MM.1S (cell line): ENCODE results near the gene TMEM106C.

Experiments
- DNase-seq: peaks from one replicate; pipeline ENCODE4 v3.0.0-alpha.2; 2015
- H2AFZ ChIP-seq: fragments of 300-600 bp; sonication (generic); 2 replicates; pipeline ENCODE4 v1.6.0; 2016; ENCODE audit warnings: antibody characterized with exemption, low read length
- H3F3A ChIP-seq: fragments of 300-600 bp; sonication (generic); 2 replicates; pipeline ENCODE4 v1.6.1; 2016; ENCODE audit warnings: mild to moderate bottlenecking, antibody characterized with exemption, low read length, moderate library complexity, mixed read lengths; ENCODE audit not compliant: insufficient read depth
- H3K27ac ChIP-seq: fragments of 300-600 bp; sonication (generic); 2 replicates; pipeline ENCODE4 v1.5.1; 2016; ENCODE audit warnings: mild to moderate bottlenecking, low read length
- H3K27me3 ChIP-seq: fragments of 300-600 bp; sonication (generic); replicated peaks from 2 replicates; pipeline ENCODE4 v1.6.0; 2016; ENCODE audit warnings: low read length; ENCODE audit not compliant: insufficient read depth
- H3K36me3 ChIP-seq: fragments of 300-600 bp; sonication (generic); replicated peaks from 2 replicates; pipeline ENCODE4 v1.6.1; 2016; ENCODE audit warnings: mild to moderate bottlenecking, low read length, mixed read lengths; ENCODE audit not compliant: insufficient read depth
- H3K4me1 ChIP-seq: fragments of 300-600 bp; sonication (generic); 2 replicates; pipeline ENCODE4 v1.6.1; 2016; ENCODE audit warnings: low read length, mixed read lengths
- H3K4me2 ChIP-seq: fragments of 300-600 bp; sonication (generic); 2 replicates; pipeline ENCODE4 v1.6.0; 2016; ENCODE audit warnings: low read depth, low read length
- H3K4me3 ChIP-seq: fragments of 300-600 bp; sonication (generic); 2 replicates; pipeline ENCODE4 v1.5.1; 2016; ENCODE audit warnings: low read length, mixed read lengths
- H3K79me2 ChIP-seq: fragments of 300-600 bp; sonication (generic); 2 replicates; pipeline ENCODE4 v1.6.1; 2016; ENCODE audit warnings: mixed run types, low read length, mixed read lengths
- H3K9ac ChIP-seq: fragments of 300-600 bp; sonication (generic); 2 replicates; pipeline ENCODE4 v1.6.1; 2016; ENCODE audit warnings: low read length, mixed read lengths
- H3K9me2 ChIP-seq: fragments of 300-600 bp; sonication (generic); replicated peaks from 2 replicates; pipeline ENCODE4 v1.6.1; 2016; ENCODE audit warnings: mild to moderate bottlenecking, low read length, mixed read lengths; ENCODE audit not compliant: insufficient read depth
- H3K9me3 ChIP-seq: fragments of 300-600 bp; sonication (generic); replicated peaks from 2 replicates; pipeline ENCODE4 v1.6.1; 2016; ENCODE audit warnings: mild to moderate bottlenecking, low read length, mixed read lengths; ENCODE audit not compliant: insufficient read depth
- H4K20me1 ChIP-seq: fragments of 300-600 bp; sonication (generic); 2 replicates; pipeline ENCODE4 v1.6.1; 2016; ENCODE audit warnings: mild to moderate bottlenecking, low read length, moderate library complexity, mixed read lengths; ENCODE audit not compliant: insufficient read depth
- CTCF ChIP-seq: fragments of 300-600 bp; sonication (generic); IDR thresholded peaks from 2 replicates; pipeline ENCODE4 v1.5.1; 2016; ENCODE audit warnings: antibody characterized with exemption, low read length, mixed read lengths
- EZH2 ChIP-seq: fragments of 300-600 bp; sonication (generic); optimal IDR thresholded peaks from 2 replicates; pipeline ENCODE3; 2017; ENCODE audit warnings: low read depth, mild to moderate bottlenecking, antibody characterized with exemption, low read length, mixed read lengths
- EZH2phosphoT487 ChIP-seq: fragments of 300-600 bp; sonication (generic); IDR thresholded peaks from 2 replicates; pipeline ENCODE4 v1.6.1; 2018; ENCODE audit warnings: antibody characterized with exemption, low read length

Gene TMEM106C

GRCh38 chr12:47935184-47935583 lies 28.2 kb upstream of the TMEM106C start:
- TF ChIP-seq EZH2 (no peak), CTCF (no peak), EZH2phosphoT487 (no peak)
- Histone ChIP-seq H3K79me2 (no peaks in the 10 kb centered on the region), H3K9me2 (no peaks in the 10 kb centered on the region), H3K4me1 (no peaks in the 10 kb centered on the region), H2AFZ (no peak overlapping the region), H3K27me3 (no peaks in the 10 kb centered on the region), H3K27ac (no peak overlapping the region), H3F3A (no peaks in the 10 kb centered on the region), H4K20me1 (no peaks in the 10 kb centered on the region), H3K4me3 (no peak overlapping the region), H3K9ac (no peak overlapping the region), H3K4me2 (no peak overlapping the region), H3K36me3 (no peaks in the 10 kb centered on the region), H3K9me3 (no peaks in the 10 kb centered on the region)
- DNase-seq = no peak

- no peak for DNase-seq
- no peak overlapping the region for H3K27ac ChIP-seq
- H3K36me3 ChIP-seq = no peaks in the 10 kb centered on the region
- H3K27me3 ChIP-seq = no peaks in the 10 kb centered on the region
- H3F3A ChIP-seq = no peaks in the 10 kb centered on the region
- H4K20me1 ChIP-seq = no peaks in the 10 kb centered on the region
- H2AFZ ChIP-seq = no peak overlapping the region
- no peak overlapping the region for H3K9ac ChIP-seq
- no peak overlapping the region for H3K4me3 ChIP-seq
- H3K4me1 ChIP-seq = no peaks in the 10 kb centered on the region
- H3K79me2 ChIP-seq = no peaks in the 10 kb centered on the region
- no peak overlapping the region for H3K4me2 ChIP-seq
- H3K9me3 ChIP-seq = no peaks in the 10 kb centered on the region
- no peak for TF ChIP-seq EZH2
- no peak for TF ChIP-seq EZH2phosphoT487
- TF ChIP-seq CTCF = no peak
- H3K9me2 ChIP-seq = no peaks in the 10 kb centered on the region
Observed at GRCh38 chr12:47938093-47938492, 25.3 kb upstream of the TMEM106C start.

- no peak overlapping the region for H3K9ac ChIP-seq
- H3K4me1 ChIP-seq = no peaks in the 10 kb centered on the region
- H3K79me2 ChIP-seq = no peaks in the 10 kb centered on the region
- no peak overlapping the region for H3K27ac ChIP-seq
- H2AFZ ChIP-seq = no peak overlapping the region
- no peaks in the 10 kb centered on the region for H3K9me2 ChIP-seq
- H3K36me3 ChIP-seq = no peaks in the 10 kb centered on the region
- no peaks in the 10 kb centered on the region for H3K27me3 ChIP-seq
- H3F3A ChIP-seq = no peaks in the 10 kb centered on the region
- no peak for DNase-seq
- H3K9me3 ChIP-seq = no peaks in the 10 kb centered on the region
- H3K4me2 ChIP-seq = no peak overlapping the region
- TF ChIP-seq EZH2phosphoT487 = no peak
- TF ChIP-seq EZH2 = no peak
- TF ChIP-seq CTCF = no peak
- H4K20me1 ChIP-seq = no peaks in the 10 kb centered on the region
- H3K4me3 ChIP-seq = no peak overlapping the region
Observed at GRCh38 chr12:47938594-47938993, 24.8 kb upstream of the TMEM106C start.
